Measurements from ENCODE around the gene HNRNPR.

GRCh38 chr1:23370330-23370708 is 26.2 kb upstream of the HNRNPR start:
- TF ChIP-seq CTCF (IDR thresholded peaks at IDR 0.05) (no peak), POLR2A (IDR thresholded peaks at IDR 0.05) (no peak)

Measured in uterus (tissue), 2 donors.